HG02623 (cell line): ENCODE measurements around the gene PCDH1.
"Not testable (repeated sequence)": the region's sequence is repeated elsewhere in the genome, so short reads cannot be mapped to it uniquely, and the experiment has no call there.

ENCODE experiments used
- ATAC-seq: cut with Tn5 transposase; IDR thresholded peaks from one replicate; pipeline ENCODE4 v1.9.1; 2021; ENCODE audit warnings: moderate library complexity; ENCODE audit not compliant: unreplicated experiment

PCDH1 gene

DNA sequence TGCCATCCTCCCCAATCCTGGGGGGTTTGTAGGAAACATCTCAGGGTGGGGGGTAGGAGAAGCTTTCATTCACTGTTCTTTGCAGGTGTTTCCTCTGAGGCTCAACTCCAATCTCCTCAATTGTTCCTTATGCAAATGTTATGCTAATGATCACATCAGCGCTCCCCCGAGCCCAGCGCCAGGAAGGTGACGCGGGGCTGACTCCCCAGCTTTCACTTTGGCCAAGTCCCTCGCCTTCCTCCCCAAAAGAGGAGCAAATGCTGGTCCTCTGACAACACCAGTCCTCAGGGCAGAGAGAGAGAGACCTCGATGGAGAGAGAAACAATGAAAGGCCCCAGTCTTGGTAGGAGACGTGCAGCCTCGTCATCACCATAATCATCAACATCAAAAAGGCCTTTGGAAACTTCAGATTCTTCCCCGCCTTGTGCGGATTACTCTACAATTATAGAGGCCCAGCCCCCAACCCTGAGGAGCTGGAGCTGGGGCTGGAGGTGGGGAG, 39.1 kb downstream of the PCDH1 start:
- ATAC-seq, result no peak

DNA sequence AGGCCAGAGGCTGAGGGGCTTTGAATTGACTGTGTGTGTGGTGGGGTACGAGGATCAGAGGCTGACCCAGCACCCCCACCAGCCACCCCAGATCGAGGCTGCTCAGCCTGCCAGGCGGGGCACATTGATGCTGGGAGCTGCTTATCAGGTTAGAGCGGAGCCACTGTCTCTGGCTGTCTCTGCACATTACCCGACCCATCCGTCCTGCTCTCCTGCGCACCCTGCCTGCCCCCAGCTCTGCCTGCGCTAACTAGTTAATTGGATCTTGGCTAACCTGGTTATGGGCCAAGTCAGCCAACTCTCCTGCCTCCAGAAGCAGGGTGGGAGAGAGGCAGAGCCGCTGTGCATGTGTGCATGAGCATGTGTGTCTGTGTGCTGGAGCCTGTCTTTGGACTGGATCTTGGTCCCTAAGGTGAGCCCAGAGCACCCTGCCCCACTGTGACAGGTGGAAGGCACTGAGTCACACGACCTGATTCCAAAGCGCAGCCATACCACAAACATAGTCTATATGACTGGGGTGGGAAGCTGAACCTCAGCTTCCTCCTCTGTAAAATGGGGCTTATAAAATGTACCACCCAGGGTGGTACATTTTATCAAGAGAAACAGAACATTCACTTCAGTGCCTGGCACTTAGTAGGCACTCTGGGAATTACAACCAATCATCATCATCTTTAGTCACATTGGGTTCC, 39.7 kb downstream of the PCDH1 start:
- no peak for ATAC-seq

DNA sequence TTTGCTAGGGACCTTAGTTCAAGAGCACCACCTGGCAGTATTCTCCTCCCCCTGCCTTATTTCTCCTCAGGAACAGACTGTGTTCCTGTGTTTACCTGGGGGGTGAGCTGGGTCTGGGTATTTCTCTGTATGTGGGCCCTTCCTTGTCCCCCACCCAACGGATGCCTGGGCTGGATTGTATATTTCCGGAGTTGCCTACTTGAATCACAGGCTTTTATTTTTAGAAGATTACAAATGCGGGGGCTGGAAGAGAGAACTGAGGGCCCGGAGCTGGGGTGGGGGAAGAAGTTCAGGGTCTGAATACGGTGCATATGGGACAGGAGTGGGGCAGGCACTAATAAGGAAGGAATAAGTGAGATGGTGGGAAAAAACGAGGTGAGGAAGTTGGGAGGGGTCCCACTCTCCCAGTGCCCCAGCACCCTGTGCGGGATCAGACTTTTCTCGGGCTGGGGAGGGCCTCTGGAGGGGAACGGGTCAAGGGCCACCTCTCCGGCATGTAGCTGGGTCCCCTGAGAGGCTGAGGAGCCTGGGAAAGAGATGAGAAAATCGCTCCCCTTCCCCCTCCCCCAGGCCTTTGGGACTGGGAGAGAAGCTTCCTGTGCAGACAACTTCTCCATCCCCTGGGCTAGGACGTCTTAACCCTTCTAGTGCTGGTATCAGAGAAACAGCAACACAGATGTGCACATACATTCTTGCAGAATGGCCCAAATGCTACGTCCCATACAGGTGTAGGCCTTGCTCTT, 42.1 kb downstream of the PCDH1 start:
- ATAC-seq, result no peak

DNA sequence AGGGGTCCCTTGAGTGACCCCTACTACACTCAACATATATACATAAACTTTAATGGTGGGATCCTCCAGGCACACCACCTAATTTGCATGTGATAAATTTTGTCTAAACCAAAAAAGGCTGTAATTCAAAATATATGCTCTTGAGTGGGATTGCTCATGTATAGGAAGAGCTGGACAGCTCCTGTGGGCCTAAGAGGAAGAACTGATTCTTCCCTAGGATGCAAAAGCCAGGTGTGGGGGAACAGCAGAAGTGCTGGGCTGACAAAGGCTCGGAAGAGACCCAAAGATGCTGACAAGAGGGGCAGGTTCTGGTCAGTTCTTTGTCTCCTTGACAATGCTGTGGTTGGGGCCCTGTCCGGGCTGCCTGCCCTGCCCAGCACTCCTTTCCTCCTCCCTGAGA, 43.9 kb downstream of the PCDH1 start:
- no peak for ATAC-seq

DNA sequence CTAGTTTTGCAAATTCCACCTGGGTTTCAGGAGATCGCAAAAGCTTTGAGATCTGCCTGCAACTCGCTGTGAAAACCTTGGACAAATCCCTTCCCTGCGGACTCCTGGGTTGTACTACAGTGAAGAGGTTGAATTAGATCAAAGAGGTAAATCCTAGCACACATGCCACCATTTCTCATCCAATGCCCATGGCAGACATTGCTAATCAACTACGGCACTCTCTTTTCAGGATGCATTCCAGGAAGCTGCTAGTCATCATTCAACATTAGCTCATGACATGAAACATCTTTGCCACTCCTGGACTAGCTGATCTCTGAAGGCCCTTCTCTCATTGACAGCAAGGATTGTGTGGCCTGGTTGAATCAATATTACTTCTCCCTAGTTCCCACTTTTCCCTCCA, 46.1 kb downstream of the PCDH1 start:
- ATAC-seq, result no peak

DNA sequence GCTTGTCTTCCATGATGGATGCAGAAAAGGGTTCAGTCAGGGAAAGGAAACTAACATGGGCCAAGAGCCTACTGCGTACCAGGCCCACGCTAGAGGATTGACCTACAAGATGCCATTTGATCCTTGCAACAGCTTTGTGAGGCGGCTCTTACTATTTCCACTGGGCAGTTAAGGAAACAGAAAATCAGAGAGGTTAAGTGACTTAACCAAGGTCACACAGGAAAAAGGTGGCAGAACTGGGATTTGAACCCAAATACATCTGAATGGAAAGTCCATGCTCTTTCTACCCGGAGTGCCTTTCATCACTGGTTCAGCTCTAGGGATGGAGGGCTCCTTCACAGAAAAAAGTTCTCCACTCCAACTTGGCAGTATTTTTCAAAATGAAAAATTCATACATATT, 50.0 kb downstream of the PCDH1 start:
- ATAC-seq, result no peak

DNA sequence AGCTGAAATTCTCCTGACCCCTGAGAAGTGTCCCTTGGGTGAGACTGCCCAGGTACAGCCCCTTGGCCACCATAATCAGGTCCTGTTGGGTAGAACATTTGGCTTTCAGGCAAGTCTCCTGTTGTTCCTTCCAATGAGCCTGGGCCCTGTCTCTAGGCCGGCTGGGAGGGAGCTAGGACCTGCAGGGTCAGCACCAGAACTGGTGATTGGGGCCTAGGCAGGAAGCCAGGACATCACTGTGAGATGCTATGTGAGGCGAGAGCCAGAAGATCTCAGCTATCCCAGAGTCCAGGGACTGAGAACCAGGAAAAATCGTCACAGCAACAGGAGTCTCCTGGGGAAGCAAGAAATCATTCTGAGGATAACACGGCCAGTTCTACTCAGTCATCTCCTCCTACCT, 51.5 kb downstream of the PCDH1 start:
- no peak for ATAC-seq

DNA sequence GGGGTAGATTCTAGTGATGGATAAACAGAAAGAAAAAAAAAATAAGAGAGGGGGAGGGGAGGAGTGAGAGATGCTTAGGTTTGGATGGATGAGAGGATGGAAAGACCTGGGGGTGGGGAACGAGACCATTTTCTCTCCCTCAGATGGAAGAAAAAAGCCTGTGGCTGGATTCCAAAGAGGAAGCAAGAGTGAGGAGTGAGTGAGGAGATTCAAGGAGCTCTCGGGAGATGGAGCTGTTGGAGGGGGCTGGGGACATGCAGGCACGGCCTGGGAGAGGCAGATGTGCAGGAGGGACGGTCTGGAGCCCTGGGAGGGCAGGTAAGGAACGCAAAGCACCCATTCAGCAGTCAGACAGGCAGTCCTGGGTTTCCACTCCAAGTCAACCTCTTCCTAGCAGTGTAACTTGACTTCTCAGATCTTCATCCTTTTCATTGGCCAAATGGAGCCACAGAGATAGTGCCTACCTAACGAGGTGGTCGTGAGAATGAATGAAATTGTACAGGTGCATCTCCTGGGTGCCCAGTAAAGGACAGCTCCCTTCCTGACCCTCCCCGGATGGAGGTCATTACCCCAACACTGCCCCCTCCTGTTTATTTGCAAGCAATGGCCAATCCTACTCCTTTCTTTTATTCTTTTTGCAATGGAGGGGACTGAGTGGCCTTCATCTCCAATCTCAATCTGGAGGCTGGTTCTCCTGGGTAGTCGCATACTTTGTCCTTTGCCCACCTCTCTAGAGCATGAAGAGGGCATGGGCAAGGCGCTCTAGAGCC, 52.2 kb downstream of the PCDH1 start:
- no peak for ATAC-seq

DNA sequence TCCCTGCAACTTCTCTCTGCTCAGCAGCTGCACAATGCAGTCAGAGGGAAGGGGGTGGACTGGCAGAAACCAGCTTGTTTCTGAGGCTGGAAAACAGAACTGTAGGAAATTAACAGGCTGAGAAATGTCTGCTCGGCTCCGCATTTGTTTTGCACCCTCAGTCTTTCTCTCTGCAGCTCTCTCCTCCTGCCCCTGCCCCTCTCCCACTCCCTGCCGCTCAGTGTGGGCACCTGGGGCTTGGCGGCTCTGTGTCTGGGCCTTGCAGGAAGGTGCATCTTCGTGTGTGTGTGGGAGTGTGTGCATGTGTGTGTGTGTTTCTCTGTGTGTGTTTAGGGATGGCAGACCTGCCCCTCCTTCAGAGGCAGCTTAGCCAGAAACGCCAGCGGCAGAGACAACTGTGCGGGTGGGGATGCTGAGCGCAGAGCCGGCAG, 53.0 kb downstream of the PCDH1 start:
- ATAC-seq, result no peak

DNA sequence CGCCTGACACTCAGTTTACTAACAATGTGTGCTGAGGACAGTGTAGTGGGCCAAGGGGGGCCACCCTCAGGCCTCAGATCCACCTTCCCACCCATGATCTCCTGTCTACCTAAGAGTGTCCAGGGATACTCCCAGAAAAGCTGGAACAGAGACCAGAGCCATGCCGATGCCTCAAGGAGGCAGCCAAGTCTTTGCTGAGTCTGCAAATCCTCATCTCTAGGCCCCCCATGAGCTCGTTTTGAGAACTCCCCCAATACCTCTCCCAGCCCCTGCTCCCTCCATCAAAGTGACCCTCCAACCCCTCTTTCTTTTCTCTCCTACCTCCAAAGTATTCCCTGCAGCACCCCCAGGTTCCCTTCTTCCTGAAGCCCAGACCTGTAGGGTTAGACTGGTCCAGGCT, 53.5 kb downstream of the PCDH1 start:
- ATAC-seq, result no peak

DNA sequence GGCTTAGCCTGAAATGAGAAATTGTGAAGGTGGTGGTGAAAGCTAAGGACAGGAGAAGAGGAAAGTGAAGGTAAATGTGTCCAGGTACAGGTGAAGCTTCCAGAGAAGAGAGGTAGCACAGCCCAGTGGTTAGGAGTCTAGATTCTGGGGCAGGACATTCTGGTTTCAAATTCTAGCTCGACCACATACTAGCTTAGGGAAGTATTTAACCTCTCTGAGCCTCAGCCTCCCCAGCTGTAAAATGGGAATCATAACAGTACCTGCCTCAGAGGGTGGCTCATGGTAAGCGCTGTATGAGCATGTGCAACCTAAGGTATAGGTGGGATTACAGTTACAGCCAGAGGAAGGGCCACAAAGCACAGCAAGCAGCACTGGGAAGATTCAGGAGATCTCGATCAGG, 55.2 kb downstream of the PCDH1 start:
- ATAC-seq, result no peak

DNA sequence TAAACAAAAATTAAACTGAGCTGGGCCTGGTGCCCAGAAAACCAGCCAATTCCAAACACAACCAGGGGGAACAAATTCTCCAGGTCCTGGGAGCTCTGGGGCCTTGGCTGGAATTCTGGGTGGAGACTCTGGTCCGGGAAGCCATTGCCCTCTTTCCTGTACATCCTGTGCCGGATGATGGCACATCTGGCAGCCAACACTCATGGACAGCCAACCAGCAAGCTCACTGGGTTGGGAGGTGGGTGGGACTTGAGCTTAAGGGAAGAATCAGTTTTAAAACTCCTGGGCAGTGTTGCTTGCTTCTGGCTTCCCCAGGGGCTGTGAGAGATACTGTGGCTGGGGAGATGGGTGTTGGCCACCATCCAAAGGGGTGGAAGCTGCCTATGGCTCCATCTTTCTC, 56.1 kb downstream of the PCDH1 start:
- ATAC-seq, result no peak

DNA sequence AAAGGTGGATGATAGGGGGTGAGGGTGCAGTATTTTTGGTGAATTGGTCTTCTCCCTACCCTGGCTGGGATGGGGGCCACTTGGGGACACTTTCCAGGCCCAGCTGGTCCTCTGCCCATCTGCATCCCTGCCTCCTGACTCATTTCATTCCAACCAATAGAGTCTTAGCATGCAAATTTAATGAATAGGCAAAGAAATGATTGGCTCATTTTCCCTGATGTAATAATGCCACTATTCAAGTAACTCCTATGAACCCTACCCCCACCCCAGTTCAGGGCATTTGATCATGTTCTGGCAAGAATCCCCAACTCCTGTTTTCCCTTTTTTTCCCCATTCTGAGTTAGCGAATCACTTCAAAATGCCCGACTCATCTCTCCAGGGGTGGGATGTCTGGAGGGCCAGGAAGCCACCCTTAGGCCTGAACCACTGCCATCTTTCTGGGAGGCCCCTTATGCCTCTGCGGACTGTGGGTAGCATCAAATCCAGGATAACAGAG, 56.7 kb downstream of the PCDH1 start:
- ATAC-seq, result no peak

DNA sequence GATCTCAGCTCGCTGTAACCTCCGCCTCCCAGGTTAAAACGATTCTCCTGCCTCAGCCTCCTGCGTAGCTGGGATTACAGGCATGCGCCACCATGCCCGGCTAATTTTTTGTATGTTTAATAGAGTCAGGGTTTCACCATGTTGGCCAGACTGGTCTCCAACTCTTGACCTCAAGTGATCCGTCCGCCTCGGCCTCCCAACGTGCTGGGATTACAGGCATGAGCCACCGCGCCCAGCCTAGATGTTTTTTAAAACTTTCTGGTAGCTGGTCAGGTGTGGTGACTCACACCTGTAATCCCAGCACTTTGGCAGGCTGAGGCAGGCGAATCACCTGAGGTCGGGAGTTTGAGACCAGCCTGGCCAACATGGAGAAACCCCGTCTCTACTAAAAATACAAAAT, 57.5 kb downstream of the PCDH1 start:
- not testable (repeated sequence) for ATAC-seq

DNA sequence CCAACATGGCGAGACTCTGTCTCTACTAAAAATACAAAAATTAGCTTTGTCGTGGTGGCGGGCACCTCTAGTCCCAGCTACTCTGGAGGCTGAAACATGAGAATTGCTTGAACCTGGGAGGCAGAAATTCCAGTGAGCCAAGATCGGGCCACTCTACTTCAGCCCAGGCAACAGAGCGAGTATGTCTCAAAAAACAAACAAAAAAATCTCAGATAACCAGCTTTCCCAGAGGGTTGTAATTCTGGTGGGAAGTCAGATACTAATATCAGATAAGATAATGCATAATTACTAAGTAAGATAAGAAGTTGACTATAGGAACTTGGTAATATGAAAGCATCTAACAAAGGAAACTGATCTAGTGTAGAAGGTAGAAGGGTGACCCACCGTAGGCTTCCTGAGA, 60.6 kb downstream of the PCDH1 start:
- no peak for ATAC-seq

DNA sequence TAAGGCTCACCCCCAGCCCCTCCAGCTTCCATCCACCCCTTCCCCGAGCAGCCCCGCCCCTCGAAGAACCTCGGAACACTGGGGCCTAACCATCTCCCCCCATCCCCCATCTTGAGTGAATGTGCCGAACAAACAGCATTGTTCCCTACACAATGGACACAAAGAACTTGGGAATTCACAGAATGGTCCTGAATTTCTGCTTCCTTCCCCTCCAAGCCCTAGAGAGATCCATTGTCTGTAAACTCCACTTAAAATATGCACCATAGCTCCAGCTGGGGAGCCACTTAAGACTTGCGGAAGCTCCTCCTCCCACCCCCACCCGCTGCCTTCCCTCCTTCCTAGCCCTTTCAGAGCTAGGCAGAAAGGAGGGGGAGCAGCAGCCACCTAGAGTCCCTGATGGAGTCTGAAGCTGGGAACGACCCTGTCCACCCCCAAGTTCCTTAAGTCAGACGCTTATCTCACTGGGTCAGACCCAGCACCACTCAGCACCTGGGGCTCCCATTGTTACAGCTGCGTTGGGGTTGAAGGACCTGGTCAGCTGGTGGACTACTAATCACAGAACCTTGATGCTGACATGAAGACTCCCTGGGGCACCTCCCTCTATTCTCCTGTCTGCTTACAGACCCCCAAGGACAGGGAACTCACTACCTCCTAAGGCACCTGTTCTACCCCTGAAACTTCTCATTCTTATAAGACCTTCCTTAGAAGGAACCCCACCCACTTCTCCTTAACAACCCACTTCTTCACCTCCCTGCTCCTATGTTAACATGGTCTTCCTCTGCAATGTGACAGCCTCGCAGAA, 61.4 kb downstream of the PCDH1 start:
- ATAC-seq, result no peak

DNA sequence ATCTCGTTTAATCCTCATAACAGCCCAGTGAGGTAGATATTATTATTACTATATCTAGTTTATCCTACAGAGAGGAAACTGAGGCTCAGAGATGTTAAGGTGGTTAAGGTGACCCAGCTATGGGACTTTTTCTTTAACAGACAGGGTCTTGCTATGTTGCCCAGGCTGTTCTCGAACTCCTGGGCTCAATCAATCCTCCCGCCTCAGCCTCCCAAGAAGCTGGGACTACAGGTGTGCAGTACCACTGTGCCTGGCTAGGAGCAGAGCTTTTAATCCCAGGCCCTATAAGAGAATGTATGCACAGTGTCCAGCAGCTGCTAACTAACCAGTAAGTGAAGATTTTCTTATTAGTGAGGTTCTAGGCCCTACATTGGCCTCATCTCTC, 62.4 kb downstream of the PCDH1 start:
- no peak for ATAC-seq

DNA sequence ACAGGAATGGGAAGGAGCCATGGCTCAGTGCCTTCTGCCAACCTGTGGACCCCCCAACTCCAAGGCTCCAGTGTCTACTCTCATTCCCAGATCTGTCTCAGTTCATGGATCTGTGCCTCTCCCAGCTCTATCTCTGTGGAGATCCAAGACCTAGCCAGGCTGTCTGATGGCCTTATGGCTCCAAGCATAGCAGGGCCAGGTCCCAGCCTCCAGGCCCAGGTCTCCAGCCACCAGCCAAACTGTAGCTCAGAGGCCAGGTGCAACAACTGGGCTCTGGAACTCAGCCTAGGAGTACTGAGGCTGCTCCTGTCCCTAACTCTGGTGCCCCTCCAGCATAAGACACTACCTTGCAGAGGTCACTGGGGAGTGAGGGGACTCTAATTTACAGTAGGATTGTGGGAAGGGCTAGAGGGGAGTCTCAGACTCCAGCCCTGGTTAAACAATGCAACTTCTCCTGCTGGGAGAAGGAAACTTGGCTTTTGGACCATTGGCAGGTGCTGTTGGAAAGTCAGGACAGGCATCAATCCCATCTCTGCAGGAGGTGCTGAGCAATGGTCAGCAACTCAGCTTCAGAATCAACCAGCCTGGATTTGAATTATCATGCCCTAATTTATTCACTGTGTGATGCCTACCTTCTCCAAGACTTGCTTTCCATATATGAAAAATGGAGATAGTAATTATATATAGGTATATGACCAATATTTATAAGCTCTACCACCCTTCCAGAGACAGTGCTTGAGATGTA, 63.0 kb downstream of the PCDH1 start:
- no peak for ATAC-seq

DNA sequence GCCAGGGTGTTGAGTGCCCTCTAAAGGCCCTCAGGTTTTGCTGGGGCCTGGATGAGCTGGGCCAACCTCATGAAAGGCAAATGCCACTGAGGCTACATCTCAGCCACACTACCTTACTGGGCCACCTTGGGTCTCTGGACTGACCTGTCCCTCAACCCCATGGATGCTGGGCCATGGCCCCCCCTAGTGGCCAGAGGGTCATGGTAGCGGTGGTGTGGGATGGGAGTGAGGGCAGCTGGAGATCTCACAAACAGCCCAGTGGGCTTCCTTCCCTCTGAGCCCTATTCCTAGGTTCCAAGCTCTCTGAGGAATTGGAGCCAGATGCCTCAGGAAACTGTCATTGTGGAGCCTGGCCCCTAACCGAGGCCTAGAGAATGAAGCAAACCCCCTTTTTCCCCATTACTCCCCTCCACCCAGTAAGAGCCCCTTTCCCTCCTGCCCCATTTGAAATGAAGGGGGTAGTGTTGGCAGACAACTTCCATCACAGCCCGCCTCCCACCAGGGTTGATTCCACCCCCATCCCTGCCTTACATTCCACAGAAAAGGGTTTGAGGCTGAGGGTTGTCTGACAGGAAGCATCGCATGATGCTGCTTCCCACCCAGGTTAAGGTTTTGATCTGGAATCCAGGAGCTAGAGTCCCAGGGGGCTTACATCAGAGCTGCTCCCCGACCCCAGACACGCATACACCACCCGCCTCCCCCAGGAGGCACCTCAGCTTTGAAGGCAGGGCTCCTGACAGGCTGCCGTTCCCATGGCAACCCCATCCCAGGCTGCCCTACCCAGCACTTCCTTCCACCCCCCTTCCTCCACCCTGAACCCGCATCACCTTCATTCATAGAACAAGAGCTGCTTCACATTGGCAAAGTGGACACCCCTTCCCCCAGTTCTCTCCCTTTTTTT, 63.9 kb downstream of the PCDH1 start:
- no peak for ATAC-seq
